HepG2 (cell line): ENCODE data around the gene CIB2. TPM values are rescaled to one million over a fixed set of nuclear protein-coding genes. Genes with fewer than 3 reads are reported as not detected.

Experiments
- AHR ChIP-seq: IDR thresholded peaks from 2 replicates; pipeline ENCODE4 v1.6.1; 2018; ENCODE audit warnings: missing genetic modification reagents, missing compliant biosample characterization
- CEBPG ChIP-seq: IDR thresholded peaks from 2 replicates; pipeline ENCODE4 v1.6.1; 2016
- ERF ChIP-seq: IDR thresholded peaks from 2 replicates; pipeline ENCODE4 v1.6.1; 2018; ENCODE audit warnings: missing biosample characterization, missing genetic modification reagents
- KDM3A ChIP-seq: IDR thresholded peaks from 2 replicates; pipeline ENCODE4 v1.6.1; 2018; ENCODE audit warnings: low read depth, missing compliant biosample characterization
- MLLT10 ChIP-seq: sonication (generic); formaldehyde crosslinking; IDR thresholded peaks from 2 replicates; pipeline ENCODE4 v1.4.0; 2020; ENCODE audit warnings: missing genetic modification reagents
- NKX3-1 ChIP-seq: sonication (generic); formaldehyde crosslinking; IDR thresholded peaks from 2 replicates; pipeline ENCODE4 v1.5.0; 2020; ENCODE audit warnings: missing genetic modification reagents
- PHF21A ChIP-seq: sonication (generic); formaldehyde crosslinking; IDR thresholded peaks from 2 replicates; pipeline ENCODE4 v1.5.0; 2020; ENCODE audit warnings: mild to moderate bottlenecking, missing genetic modification reagents
- ZFP41 ChIP-seq: sonication (generic); formaldehyde crosslinking; IDR thresholded peaks from 2 replicates; pipeline ENCODE4 v1.4.0; 2020; ENCODE audit warnings: mild to moderate bottlenecking, missing genetic modification reagents, borderline replicate concordance
- ZNF24 ChIP-seq: fragments of 450-650 bp; IDR thresholded peaks from 2 replicates; pipeline ENCODE4 v1.6.1; 2017; ENCODE audit warnings: antibody characterized with exemption, mild to moderate bottlenecking
- ZNF275 ChIP-seq: sonication (generic); formaldehyde crosslinking; IDR thresholded peaks from 2 replicates; pipeline ENCODE4 v1.8.0; 2022; ENCODE audit warnings: missing genetic modification reagents, mild to moderate bottlenecking, inconsistent platforms, borderline replicate concordance
- ZNF337 ChIP-seq: sonication (generic); formaldehyde crosslinking; IDR thresholded peaks from 2 replicates; pipeline ENCODE4 v1.5.1; 2020; ENCODE audit warnings: missing genetic modification reagents, low read depth, mild to moderate bottlenecking, borderline replicate concordance
- ZSCAN20 ChIP-seq: sonication (generic); formaldehyde crosslinking; IDR thresholded peaks from 2 replicates; pipeline ENCODE4 v1.4.0; 2020; ENCODE audit warnings: missing genetic modification reagents, mild to moderate bottlenecking, borderline replicate concordance
- polyA plus RNA-seq, 8 experiments: library from polyadenylated mRNA; depleted of rRNA in 3 of 8; stranded (reverse) in 7 of 8; unstranded in 1 of 8; fragments of >200 nt; fragmentation: Illumina TruSeq in 4 of 8; extraction: Trizol in 4 of 8; gene quantifications; 2 replicates each; pipeline versions ENCODE4 v1.2.1 to v1.2.3, GENCODE V29; 2011 to 2016; ENCODE audit warnings: low read depth in 4 of 8, missing spikeins in 1 of 8, mixed read lengths in 1 of 8; ENCODE audit not compliant: insufficient read depth in 1 of 8
- total RNA-seq, 5 experiments: library from RNA; depleted of rRNA; stranded (reverse); fragments of >200 nt; fragmentation: Illumina TruSeq; extraction: Trizol; gene quantifications; 2 replicates each; pipeline ENCODE4 v1.2.3, GENCODE V29; 2016; ENCODE audit warnings: low read depth in 1 of 5
- TF ChIP-seq, protein P1 (sequence below): sonication (generic); formaldehyde crosslinking; IDR thresholded peaks from 2 replicates; pipeline ENCODE4 v1.8.1; 2023; ENCODE audit warnings: missing genetic modification reagents, mild to moderate bottlenecking, borderline replicate concordance
- TF ChIP-seq, protein P2 (sequence below): sonication (generic); formaldehyde crosslinking; IDR thresholded peaks from 2 replicates; pipeline ENCODE4 v1.5.1; 2020; ENCODE audit warnings: mild to moderate bottlenecking, missing genetic modification reagents, moderate library complexity
- TF ChIP-seq, protein P3 (sequence below): sonication (generic); formaldehyde crosslinking; IDR thresholded peaks from 2 replicates; pipeline ENCODE4 v1.5.0; 2020; ENCODE audit warnings: mild to moderate bottlenecking, missing genetic modification reagents
- TF ChIP-seq, protein P4 (sequence below): sonication (generic); formaldehyde crosslinking; IDR thresholded peaks from 2 replicates; pipeline ENCODE4 v1.4.0; 2020; ENCODE audit warnings: low read depth, mild to moderate bottlenecking, missing genetic modification reagents

The CIB2 gene
- total and polyA plus RNA-seq, 2 of the 13 experiments (the other 11 are each of a cell fraction or from before 2014, with no cell fraction given), result 1.4 to 1.5 TPM

GRCh38 chr15:78058401-78058935 lies 72.8 kb downstream of the CIB2 start (continued):
- no peak for TF ChIP-seq ZNF275 (CRISPR knock-in tag)
- TF ChIP-seq ZNF24, result no peak
- no peak for TF ChIP-seq CEBPG (CRISPR knock-in tag)
- TF ChIP-seq ZSCAN20 (CRISPR knock-in tag), result no peak
- TF ChIP-seq ZNF337 (CRISPR knock-in tag), result no peak
- no peak for TF ChIP-seq ZFP41 (CRISPR knock-in tag)
- TF ChIP-seq, protein P1, sequence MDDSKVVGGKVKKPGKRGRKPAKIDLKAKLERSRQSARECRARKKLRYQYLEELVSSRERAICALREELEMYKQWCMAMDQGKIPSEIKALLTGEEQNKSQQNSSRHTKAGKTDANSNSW (CRISPR knock-in tag), result no peak
- TF ChIP-seq, protein P2, sequence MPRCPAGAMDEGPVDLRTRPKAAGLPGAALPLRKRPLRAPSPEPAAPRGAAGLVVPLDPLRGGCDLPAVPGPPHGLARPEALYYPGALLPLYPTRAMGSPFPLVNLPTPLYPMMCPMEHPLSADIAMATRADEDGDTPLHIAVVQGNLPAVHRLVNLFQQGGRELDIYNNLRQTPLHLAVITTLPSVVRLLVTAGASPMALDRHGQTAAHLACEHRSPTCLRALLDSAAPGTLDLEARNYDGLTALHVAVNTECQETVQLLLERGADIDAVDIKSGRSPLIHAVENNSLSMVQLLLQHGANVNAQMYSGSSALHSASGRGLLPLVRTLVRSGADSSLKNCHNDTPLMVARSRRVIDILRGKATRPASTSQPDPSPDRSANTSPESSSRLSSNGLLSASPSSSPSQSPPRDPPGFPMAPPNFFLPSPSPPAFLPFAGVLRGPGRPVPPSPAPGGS, result no peak
- TF ChIP-seq PHF21A, result no peak
- no peak for TF ChIP-seq AHR (CRISPR knock-in tag)
- no peak for TF ChIP-seq NKX3-1 (CRISPR knock-in tag)
- no peak for TF ChIP-seq KDM3A (CRISPR knock-in tag)
- TF ChIP-seq, protein P3, sequence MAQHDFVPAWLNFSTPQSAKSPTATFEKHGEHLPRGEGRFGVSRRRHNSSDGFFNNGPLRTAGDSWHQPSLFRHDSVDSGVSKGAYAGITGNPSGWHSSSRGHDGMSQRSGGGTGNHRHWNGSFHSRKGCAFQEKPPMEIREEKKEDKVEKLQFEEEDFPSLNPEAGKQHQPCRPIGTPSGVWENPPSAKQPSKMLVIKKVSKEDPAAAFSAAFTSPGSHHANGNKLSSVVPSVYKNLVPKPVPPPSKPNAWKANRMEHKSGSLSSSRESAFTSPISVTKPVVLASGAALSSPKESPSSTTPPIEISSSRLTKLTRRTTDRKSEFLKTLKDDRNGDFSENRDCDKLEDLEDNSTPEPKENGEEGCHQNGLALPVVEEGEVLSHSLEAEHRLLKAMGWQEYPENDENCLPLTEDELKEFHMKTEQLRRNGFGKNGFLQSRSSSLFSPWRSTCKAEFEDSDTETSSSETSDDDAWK (CRISPR knock-in tag), result no peak
- TF ChIP-seq, protein P4, sequence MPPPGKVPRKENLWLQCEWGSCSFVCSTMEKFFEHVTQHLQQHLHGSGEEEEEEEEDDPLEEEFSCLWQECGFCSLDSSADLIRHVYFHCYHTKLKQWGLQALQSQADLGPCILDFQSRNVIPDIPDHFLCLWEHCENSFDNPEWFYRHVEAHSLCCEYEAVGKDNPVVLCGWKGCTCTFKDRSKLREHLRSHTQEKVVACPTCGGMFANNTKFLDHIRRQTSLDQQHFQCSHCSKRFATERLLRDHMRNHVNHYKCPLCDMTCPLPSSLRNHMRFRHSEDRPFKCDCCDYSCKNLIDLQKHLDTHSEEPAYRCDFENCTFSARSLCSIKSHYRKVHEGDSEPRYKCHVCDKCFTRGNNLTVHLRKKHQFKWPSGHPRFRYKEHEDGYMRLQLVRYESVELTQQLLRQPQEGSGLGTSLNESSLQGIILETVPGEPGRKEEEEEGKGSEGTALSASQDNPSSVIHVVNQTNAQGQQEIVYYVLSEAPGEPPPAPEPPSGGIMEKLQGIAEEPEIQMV (CRISPR knock-in tag), result no peak
- no peak for TF ChIP-seq MLLT10 (CRISPR knock-in tag)
- no peak for TF ChIP-seq ERF (CRISPR knock-in tag)
